SK-N-SH (cell line): ENCODE data around the gene MEF2D. TPM values are rescaled to one million over a fixed set of nuclear protein-coding genes. Genes with fewer than 3 reads are reported as not detected.
A peak's percentile ranks its signal among the peaks of the same experiment; 100 is the strongest.

Experiments used
- CTCF ChIA-PET: fragments of 300-600, 350-600 bp; formaldehyde crosslinking; extraction: SDS; loops from one replicate; lab custom pipeline; 2021; lab: Yijun Ruan, JAX
- POLR2A ChIA-PET: fragments of 350-600 bp; sonication (Branson Sonifier 250); formaldehyde crosslinking; extraction: SDS; loops from one replicate; lab custom pipeline; 2020; ENCODE audit warnings: antibody characterized with exemption, inconsistent platforms; lab: Yijun Ruan, JAX
- DNase-seq: peaks from one replicate; pipeline ENCODE4 v3.0.0; 2012
- H2AFZ ChIP-seq: fragments of 200-600 bp; sonication (generic); 2 replicates; pipeline ENCODE4 v1.8.1; 2016; ENCODE audit warnings: antibody characterized with exemption, mild to moderate bottlenecking, low read depth
- H3F3A ChIP-seq: fragments of 200-600 bp; sonication (generic); replicated peaks from 2 replicates; pipeline ENCODE3; 2016; ENCODE audit warnings: antibody characterized with exemption, mild to moderate bottlenecking; ENCODE audit not compliant: insufficient read depth
- H3K27ac ChIP-seq, 2 experiments: fragments of 200-500 bp in 1 of 2; fragments of 200-600 bp in 1 of 2; sonication (Bioruptor generic) in 1 of 2; sonication (generic), shearing (Covaris generic) in 1 of 2; 2 replicates each; pipeline versions ENCODE4 v1.5.1 to v1.6.1; 2014 to 2016; ENCODE audit warnings: low read depth in 2 of 2, inconsistent platforms in 1 of 2, low read length in 1 of 2, mild to moderate bottlenecking in 1 of 2, mixed read lengths in 1 of 2
- H3K27me3 ChIP-seq: fragments of 200-600 bp; sonication (generic), shearing (Covaris generic); 2 replicates; pipeline ENCODE4 v1.6.1; 2016; ENCODE audit warnings: mixed run types; ENCODE audit not compliant: insufficient read depth
- H3K36me3 ChIP-seq, 2 experiments: fragments of 200-500 bp in 1 of 2; fragments of 200-600 bp in 1 of 2; sonication (Bioruptor generic) in 1 of 2; sonication (generic) in 1 of 2; replicated peaks in 1 of 2; 2 replicates each; pipeline versions ENCODE3 to v1.5.1; 2014 to 2016; ENCODE audit warnings: low read length in 1 of 2, mild to moderate bottlenecking in 1 of 2; ENCODE audit not compliant: insufficient read depth in 2 of 2, control insufficient read depth in 1 of 2
- H3K4me1 ChIP-seq, 2 experiments: fragments of 200-500 bp in 1 of 2; fragments of 200-600 bp in 1 of 2; sonication (Bioruptor generic) in 1 of 2; sonication (generic), shearing (Covaris generic) in 1 of 2; 2 replicates each; pipeline versions ENCODE4 v1.5.1 to v1.6.1; 2014 to 2016; ENCODE audit warnings: low read depth in 1 of 2, low read length in 1 of 2, mixed run types in 1 of 2; ENCODE audit not compliant: insufficient read depth in 2 of 2, control insufficient read depth in 1 of 2
- H3K4me2 ChIP-seq: fragments of 200-600 bp; sonication (generic), shearing (Covaris generic); 2 replicates; pipeline ENCODE4 v1.6.1; 2017; ENCODE audit warnings: mixed run types
- H3K4me3 ChIP-seq, 2 experiments: fragments of 200-500 bp in 1 of 2; fragments of 200-600 bp in 1 of 2; sonication (Bioruptor generic) in 1 of 2; sonication (generic), shearing (Covaris generic) in 1 of 2; 2 replicates each; pipeline versions ENCODE4 v1.5.1 to v1.8.1; 2014 to 2016; ENCODE audit warnings: low read depth in 2 of 2, inconsistent platforms in 1 of 2, low read length in 1 of 2, mild to moderate bottlenecking in 1 of 2, mixed read lengths in 1 of 2, moderate library complexity in 1 of 2
- H3K79me2 ChIP-seq: fragments of 200-600 bp; sonication (generic); 2 replicates; pipeline ENCODE4 v1.8.1; 2017; ENCODE audit warnings: mild to moderate bottlenecking; ENCODE audit not compliant: insufficient read depth
- H3K9ac ChIP-seq: fragments of 200-600 bp; sonication (generic); 2 replicates; pipeline ENCODE4 v1.6.1; 2017; ENCODE audit warnings: mixed run types
- H3K9me2 ChIP-seq: fragments of 200-600 bp; sonication (generic); 2 replicates; pipeline ENCODE4 v1.6.1; 2017; ENCODE audit warnings: mixed run types
- H3K9me3 ChIP-seq: fragments of 200-600 bp; sonication (generic); 2 replicates; pipeline ENCODE4 v1.6.1; 2017; ENCODE audit warnings: mixed run types, mild to moderate bottlenecking, moderate library complexity
- H4K20me1 ChIP-seq: fragments of 200-600 bp; sonication (generic); 2 replicates; pipeline ENCODE4 v1.6.1; 2017; ENCODE audit warnings: mild to moderate bottlenecking, mixed run types; ENCODE audit not compliant: insufficient read depth
- EP300 ChIP-seq, 2 experiments: IDR thresholded peaks; 2 replicates each; pipeline versions ENCODE4 v1.4.0 to v1.6.1; 2012; ENCODE audit warnings: borderline replicate concordance in 1 of 2, low read depth in 1 of 2, low read length in 1 of 2
- FOXM1 ChIP-seq: IDR thresholded peaks from 2 replicates; pipeline ENCODE4 v1.4.0; 2012; ENCODE audit warnings: low read depth, mild to moderate bottlenecking
- MEF2A ChIP-seq: IDR thresholded peaks from 2 replicates; pipeline ENCODE4 v1.4.0; 2012; ENCODE audit warnings: low read depth, borderline replicate concordance
- MXI1 ChIP-seq: IDR thresholded peaks from 2 replicates; pipeline ENCODE4 v1.6.1; 2012; ENCODE audit warnings: mild to moderate bottlenecking, low read depth, low read length, improper control_type of control experiment
- NFIC ChIP-seq: IDR thresholded peaks from 2 replicates; pipeline ENCODE4 v1.4.0; 2012; ENCODE audit warnings: borderline replicate concordance
- NRF1 ChIP-seq: IDR thresholded peaks from 2 replicates; pipeline ENCODE4 v1.6.1; 2012; ENCODE audit warnings: low read depth, mild to moderate bottlenecking, low read length
- RAD21 ChIP-seq: IDR thresholded peaks from 2 replicates; pipeline ENCODE4 v1.6.1; 2012; ENCODE audit warnings: mild to moderate bottlenecking, low read length
- RCOR1 ChIP-seq: fragments of 150-350 bp; IDR thresholded peaks from 2 replicates; pipeline ENCODE4 v1.6.1; 2017; ENCODE audit warnings: antibody characterized with exemption, low read length
- REST ChIP-seq: IDR thresholded peaks from 2 replicates; pipeline ENCODE4 v1.6.1; 2012; ENCODE audit warnings: mild to moderate bottlenecking, low read depth, low read length, moderate library complexity
- SIN3A ChIP-seq: IDR thresholded peaks from 2 replicates; pipeline ENCODE4 v1.6.1; 2012; ENCODE audit warnings: low read depth, mild to moderate bottlenecking, low read length, moderate library complexity, borderline replicate concordance
- SMC3 ChIP-seq: IDR thresholded peaks from 2 replicates; pipeline ENCODE4 v1.6.1; 2012; ENCODE audit warnings: low read depth, low read length, improper control_type of control experiment
- TAF1 ChIP-seq: IDR thresholded peaks from 2 replicates; pipeline ENCODE4 v1.6.1; 2012; ENCODE audit warnings: low read depth, mild to moderate bottlenecking, low read length, moderate library complexity, borderline replicate concordance
- YY1 ChIP-seq: IDR thresholded peaks from 2 replicates; pipeline ENCODE4 v1.4.0; 2012; ENCODE audit warnings: low read depth, mild to moderate bottlenecking
- WGBS: methylation state at CpG from one replicate; pipeline ENCODE4 v1.1.6; 2017; ENCODE audit warnings: low lambda C conversion rate; 5-methylcytosine and 5-hydroxymethylcytosine counted together
- polyA plus RNA-seq, 3 experiments: library from polyadenylated mRNA; depleted of rRNA; stranded (reverse); fragments of >200 nt; gene quantifications; 2 replicates each; pipeline ENCODE4 v1.2.3, GENCODE V29; 2012
- TF ChIP-seq, protein P1 (sequence below): IDR thresholded peaks from 2 replicates; pipeline ENCODE4; 2012
- TF ChIP-seq, protein P2 (sequence below): IDR thresholded peaks from 2 replicates; pipeline ENCODE4 v1.4.0; 2012; ENCODE audit warnings: low read depth
- TF ChIP-seq, protein P3 (sequence below): fragments of 150-350 bp; IDR thresholded peaks from 2 replicates; pipeline ENCODE4 v1.6.1; 2017; ENCODE audit warnings: antibody characterized with exemption, low read length, low read depth, borderline replicate concordance
- TF ChIP-seq, protein P4 (sequence below): fragments of 150-350 bp; IDR thresholded peaks from 2 replicates; pipeline ENCODE4 v1.6.1; 2016; ENCODE audit warnings: mild to moderate bottlenecking, low read depth, low read length

Gene MEF2D
- polyA plus RNA-seq, 1 of the 3 experiments (the other 2 are of a cell fraction), result 14.3 TPM

- CTCF ChIA-PET, result no interaction called here
- POLR2A ChIA-PET, result no interaction called here
- peaks cover 21 to 25% of the 10 kb centered on the region in 2 experiments for H3K36me3 ChIP-seq
- H3K4me3 ChIP-seq, result no peak overlapping the region
- H3K4me1 ChIP-seq, result peaks cover 0 to 11% of the 10 kb centered on the region in 2 experiments; a peak in 1 of 4 replicates
- no peaks in the 10 kb centered on the region for H3K27me3 ChIP-seq
- H3K9ac ChIP-seq, result no peak overlapping the region
- no peak overlapping the region for H3K27ac ChIP-seq
- peaks cover 21% of the 10 kb centered on the region for H3F3A ChIP-seq
- H3K4me2 ChIP-seq, result no peak overlapping the region
- H3K79me2 ChIP-seq, result no peaks in the 10 kb centered on the region
- peak; percentile 3 for DNase-seq
- H4K20me1 ChIP-seq, result no peaks in the 10 kb centered on the region; the same call in 1 of the 2 replicates
- H2AFZ ChIP-seq, result no peak overlapping the region
- 94% methylated on average over 4 of the region's 4 CpGs for WGBS
- no peaks in the 10 kb centered on the region for H3K9me3 ChIP-seq
- H3K9me2 ChIP-seq, result no peaks in the 10 kb centered on the region
- TF ChIP-seq, protein P1, sequence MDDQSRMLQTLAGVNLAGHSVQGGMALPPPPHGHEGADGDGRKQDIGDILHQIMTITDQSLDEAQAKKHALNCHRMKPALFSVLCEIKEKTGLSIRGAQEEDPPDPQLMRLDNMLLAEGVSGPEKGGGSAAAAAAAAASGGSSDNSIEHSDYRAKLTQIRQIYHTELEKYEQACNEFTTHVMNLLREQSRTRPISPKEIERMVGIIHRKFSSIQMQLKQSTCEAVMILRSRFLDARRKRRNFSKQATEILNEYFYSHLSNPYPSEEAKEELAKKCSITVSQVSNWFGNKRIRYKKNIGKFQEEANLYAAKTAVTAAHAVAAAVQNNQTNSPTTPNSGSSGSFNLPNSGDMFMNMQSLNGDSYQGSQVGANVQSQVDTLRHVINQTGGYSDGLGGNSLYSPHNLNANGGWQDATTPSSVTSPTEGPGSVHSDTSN, result no peak
- TF ChIP-seq EP300 (IDR thresholded peaks at IDR 0.05; ENCODE audit: borderline replicate concordance in 1 of 2, low read depth in 1 of 2, low read length in 1 of 2), result no peak
- TF ChIP-seq, protein P2, sequence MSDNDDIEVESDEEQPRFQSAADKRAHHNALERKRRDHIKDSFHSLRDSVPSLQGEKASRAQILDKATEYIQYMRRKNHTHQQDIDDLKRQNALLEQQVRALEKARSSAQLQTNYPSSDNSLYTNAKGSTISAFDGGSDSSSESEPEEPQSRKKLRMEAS, result no peak
- TF ChIP-seq FOXM1, result no peak
- no peak for TF ChIP-seq YY1
- TF ChIP-seq TAF1, result no peak
- TF ChIP-seq MXI1, result no peak
- TF ChIP-seq, protein P3, sequence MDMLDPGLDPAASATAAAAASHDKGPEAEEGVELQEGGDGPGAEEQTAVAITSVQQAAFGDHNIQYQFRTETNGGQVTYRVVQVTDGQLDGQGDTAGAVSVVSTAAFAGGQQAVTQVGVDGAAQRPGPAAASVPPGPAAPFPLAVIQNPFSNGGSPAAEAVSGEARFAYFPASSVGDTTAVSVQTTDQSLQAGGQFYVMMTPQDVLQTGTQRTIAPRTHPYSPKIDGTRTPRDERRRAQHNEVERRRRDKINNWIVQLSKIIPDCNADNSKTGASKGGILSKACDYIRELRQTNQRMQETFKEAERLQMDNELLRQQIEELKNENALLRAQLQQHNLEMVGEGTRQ, result no peak
- TF ChIP-seq MEF2A, result no peak
- no peak for TF ChIP-seq RCOR1
- no peak for TF ChIP-seq SIN3A
- TF ChIP-seq NRF1, result no peak
- no peak for TF ChIP-seq RAD21
- TF ChIP-seq NFIC, result no peak
- no peak for TF ChIP-seq SMC3
These were observed 36.7 kb downstream of the MEF2D start for GRCh38 chr1:156463874-156464273.

- Histone ChIP-seq H3K9me2 (no peaks in the 10 kb centered on the region), H3F3A (peaks cover 25% of the 10 kb centered on the region), H3K4me3 (no peak overlapping the region), H3K79me2 (no peaks in the 10 kb centered on the region), H3K4me2 (no peak overlapping the region), H3K4me1 (peaks cover 0 to 13% of the 10 kb centered on the region in 2 experiments; a peak in 1 of 4 replicates), H3K9me3 (no peaks in the 10 kb centered on the region), H3K36me3 (peaks cover 15 to 23% of the 10 kb centered on the region in 2 experiments), H3K27me3 (no peaks in the 10 kb centered on the region), H4K20me1 (no peaks in the 10 kb centered on the region; the same call in 1 of the 2 replicates), H2AFZ (no peak overlapping the region), H3K27ac (no peak overlapping the region), H3K9ac (no peak overlapping the region)
- ChIA-PET POLR2A (no interaction called here), CTCF (no interaction called here)
- no peak for DNase-seq
- WGBS, result 94% methylated on average over 20 of the region's 20 CpGs
- TF ChIP-seq RCOR1, result no peak
- no peak for TF ChIP-seq REST
- no peak for TF ChIP-seq EP300 (IDR thresholded peaks at IDR 0.05; ENCODE audit: borderline replicate concordance in 1 of 2, low read depth in 1 of 2, low read length in 1 of 2)
- TF ChIP-seq SIN3A, result no peak
- TF ChIP-seq, protein P1, result no peak
- TF ChIP-seq TAF1, result no peak
- TF ChIP-seq, protein P4, sequence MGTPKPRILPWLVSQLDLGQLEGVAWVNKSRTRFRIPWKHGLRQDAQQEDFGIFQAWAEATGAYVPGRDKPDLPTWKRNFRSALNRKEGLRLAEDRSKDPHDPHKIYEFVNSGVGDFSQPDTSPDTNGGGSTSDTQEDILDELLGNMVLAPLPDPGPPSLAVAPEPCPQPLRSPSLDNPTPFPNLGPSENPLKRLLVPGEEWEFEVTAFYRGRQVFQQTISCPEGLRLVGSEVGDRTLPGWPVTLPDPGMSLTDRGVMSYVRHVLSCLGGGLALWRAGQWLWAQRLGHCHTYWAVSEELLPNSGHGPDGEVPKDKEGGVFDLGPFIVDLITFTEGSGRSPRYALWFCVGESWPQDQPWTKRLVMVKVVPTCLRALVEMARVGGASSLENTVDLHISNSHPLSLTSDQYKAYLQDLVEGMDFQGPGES, result no peak
- TF ChIP-seq FOXM1, result no peak
These were observed 37.4 kb downstream of the MEF2D start for GRCh38 chr1:156462954-156463795.
